Subcutaneous abdominal adipose tissue (tissue), 5 donors: ENCODE measurements around the gene CD19.
"Not testable (repeated sequence)": the region's sequence is repeated elsewhere in the genome, so short reads cannot be mapped to it uniquely, and the experiment has no call there.

Experiments used
- H3K27ac ChIP-seq: one replicate; pipeline ENCODE4 v1.7.0; 2013; ENCODE audit warnings: low read depth, mild to moderate bottlenecking, inconsistent platforms, low read length, moderate library complexity
- H3K27me3 ChIP-seq, 5 donors: one replicate each; pipeline ENCODE4 v1.7.0; 2013; ENCODE audit warnings: low read length in 5 of 5, inconsistent platforms in 1 of 5; ENCODE audit not compliant: control insufficient read depth in 5 of 5, insufficient read depth in 4 of 5
- H3K36me3 ChIP-seq, 5 donors: one replicate each; pipeline ENCODE4 v1.7.0; 2013; ENCODE audit warnings: low read length in 5 of 5; ENCODE audit not compliant: control insufficient read depth in 5 of 5, insufficient read depth in 5 of 5
- H3K4me1 ChIP-seq, 5 donors: one replicate each; pipeline ENCODE4 v1.7.0; 2013; ENCODE audit warnings: low read length in 5 of 5, mild to moderate bottlenecking in 3 of 5, moderate library complexity in 1 of 5; ENCODE audit not compliant: control insufficient read depth in 5 of 5, insufficient read depth in 5 of 5
- H3K4me3 ChIP-seq, 5 donors: one replicate each; pipeline ENCODE4 v1.7.0; 2013; ENCODE audit warnings: low read length in 5 of 5, low read depth in 1 of 5
- H3K9ac ChIP-seq, 5 donors: one replicate each; pipeline ENCODE4 v1.7.0; 2013; ENCODE audit warnings: low read length in 5 of 5, mild to moderate bottlenecking in 4 of 5, moderate library complexity in 3 of 5
- H3K9me3 ChIP-seq, 5 donors: one replicate each; pipeline ENCODE4 v1.7.0; 2013; ENCODE audit warnings: low read length in 5 of 5; ENCODE audit not compliant: control insufficient read depth in 5 of 5
- donor health status: healthy.
- donor health status: healthy.
- donor health status: healthy.
- donor health status: healthy.
- donor health status: healthy.

CD19 gene

GRCh38 chr16:28933171-28933570 lies 1.4 kb downstream of the CD19 start:
- H3K36me3 ChIP-seq, result no peaks in the 10 kb centered on the region
- no peaks in the 10 kb centered on the region for H3K27me3 ChIP-seq
- peaks cover 0 to 13% (median 10%) of the 10 kb centered on the region in 5 donors for H3K4me1 ChIP-seq
- H3K9ac ChIP-seq, result no peak overlapping the region
- no peaks in the 10 kb centered on the region for H3K9me3 ChIP-seq
- no peak overlapping the region for H3K27ac ChIP-seq
- H3K4me3 ChIP-seq, result no peak overlapping the region

- H3K36me3 ChIP-seq, result no peaks in the 10 kb centered on the region
- no peak overlapping the region for H3K9ac ChIP-seq
- no peaks in the 10 kb centered on the region for H3K9me3 ChIP-seq
- H3K4me3 ChIP-seq, result no peak overlapping the region
- no peak overlapping the region for H3K27ac ChIP-seq
- H3K27me3 ChIP-seq, result no peaks in the 10 kb centered on the region
- H3K4me1 ChIP-seq, result peaks cover 0 to 13% (median 10%) of the 10 kb centered on the region in 5 donors
These were observed 3.6 kb downstream of the CD19 start for GRCh38 chr16:28935346-28935745.

GRCh38 chr16:28935924-28936783 lies 4.4 kb downstream of the CD19 start:
- Histone ChIP-seq H3K4me1 (peaks cover 0 to 10% (median 10%) of the 10 kb centered on the region in 5 donors), H3K27me3 (no peaks in the 10 kb centered on the region), H3K36me3 (no peaks in the 10 kb centered on the region), H3K27ac (no peak overlapping the region), H3K9ac (peak overlapping the region in 3 of 5 donors; percentile 8 to 45 (median 34)), H3K4me3 (peak overlapping the region; percentile 19 to 65 (median 56)), H3K9me3 (no peaks in the 10 kb centered on the region)

DNA sequence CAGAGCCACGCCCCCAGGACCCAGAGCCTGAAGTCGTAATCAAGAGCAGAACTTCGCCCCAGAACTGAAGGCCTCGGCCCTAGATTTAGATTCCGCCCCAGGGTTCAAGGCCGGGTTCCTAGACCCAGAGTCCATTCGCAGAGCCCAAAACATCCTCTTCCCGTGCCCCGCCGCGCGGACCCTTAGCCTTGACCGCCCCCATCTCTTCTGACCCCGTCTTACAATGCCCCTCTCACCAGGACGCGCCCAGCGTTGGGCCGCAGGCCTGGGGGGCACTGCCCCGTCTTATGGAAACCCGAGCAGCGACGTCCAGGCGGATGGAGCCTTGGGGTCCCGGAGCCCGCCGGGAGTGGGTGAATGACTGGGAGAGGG lies 5.0 kb downstream of the CD19 start:
- Histone ChIP-seq H3K27me3 (no peaks in the 10 kb centered on the region), H3K4me3 (peak overlapping the region in 2 of 5 donors; percentile 56 to 62), H3K9me3 (no peaks in the 10 kb centered on the region)

DNA sequence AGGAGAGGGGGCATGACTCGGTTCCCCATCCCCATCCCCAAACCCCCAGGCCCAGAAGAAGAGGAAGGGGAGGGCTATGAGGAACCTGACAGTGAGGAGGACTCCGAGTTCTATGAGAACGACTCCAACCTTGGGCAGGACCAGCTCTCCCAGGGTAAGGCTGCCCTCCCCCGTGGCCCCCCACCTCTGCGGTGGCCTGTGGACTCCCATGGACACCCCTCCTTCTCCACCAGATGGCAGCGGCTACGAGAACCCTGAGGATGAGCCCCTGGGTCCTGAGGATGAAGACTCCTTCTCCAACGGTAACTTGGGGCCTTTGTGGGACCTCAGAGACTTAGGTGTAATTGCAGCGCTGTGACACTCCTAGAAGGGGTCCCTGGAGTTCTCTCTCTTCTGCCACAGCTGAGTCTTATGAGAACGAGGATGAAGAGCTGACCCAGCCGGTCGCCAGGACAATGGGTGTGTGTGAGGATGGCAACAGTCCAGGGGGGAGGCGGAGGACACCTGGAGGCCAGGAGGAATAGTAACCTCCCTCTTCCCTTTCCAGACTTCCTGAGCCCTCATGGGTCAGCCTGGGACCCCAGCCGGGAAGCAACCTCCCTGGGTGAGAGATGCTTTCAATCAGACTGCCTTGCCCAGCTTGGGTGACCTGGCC lies 5.6 kb downstream of the CD19 start:
- Histone ChIP-seq H3K9ac (no peak overlapping the region), H3K4me1 (peaks cover 0 to 10% (median 10%) of the 10 kb centered on the region in 5 donors), H3K9me3 (no peaks in the 10 kb centered on the region)

More for the DNA sequence above, 5.0 kb downstream of the CD19 start:
- Histone ChIP-seq H3K4me1 (peaks cover 0 to 10% (median 10%) of the 10 kb centered on the region in 5 donors), H3K9ac (no peak overlapping the region), H3K27ac (no peak overlapping the region), H3K36me3 (no peaks in the 10 kb centered on the region)

GRCh38 chr16:28938721-28939120 lies 7.0 kb downstream of the CD19 start:
- Histone ChIP-seq H3K27ac (no peak overlapping the region), H3K9ac (peak overlapping the region in 1 of 5 donors; percentile 5), H3K36me3 (no peaks in the 10 kb centered on the region), H3K27me3 (no peaks in the 10 kb centered on the region), H3K4me3 (no peak overlapping the region), H3K4me1 (peaks cover 0 to 10% (median 10%) of the 10 kb centered on the region in 5 donors), H3K9me3 (no peaks in the 10 kb centered on the region)

More for the DNA sequence above, 5.6 kb downstream of the CD19 start:
- Histone ChIP-seq H3K36me3 (no peaks in the 10 kb centered on the region), H3K27ac (no peak overlapping the region), H3K27me3 (no peaks in the 10 kb centered on the region), H3K4me3 (no peak overlapping the region)

DNA sequence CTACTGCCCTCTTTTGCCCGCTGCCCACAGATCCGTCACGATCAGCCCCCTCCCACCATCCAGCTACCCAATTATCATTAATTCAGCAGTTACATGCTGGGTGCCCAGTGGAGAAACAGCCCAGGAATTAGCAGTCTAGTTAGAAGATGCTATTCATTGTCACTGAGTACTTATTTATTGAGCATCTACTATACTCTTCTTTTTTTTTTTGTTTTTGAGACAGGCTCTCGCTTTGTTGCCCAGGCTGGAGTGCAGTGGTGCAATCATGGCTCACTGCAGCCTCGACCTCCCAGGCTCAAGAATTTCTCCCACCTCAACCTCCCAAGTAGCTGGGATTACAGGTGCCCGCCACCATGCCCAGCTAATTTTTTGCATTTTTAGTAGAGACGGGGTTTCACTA lies 8.1 kb downstream of the CD19 start:
- H3K36me3 ChIP-seq, H3K9me3 ChIP-seq, H3K27ac ChIP-seq, H3K4me3 ChIP-seq, H3K9ac ChIP-seq, H3K27me3 ChIP-seq: not testable (repeated sequence)
- peaks cover 0 to 10% (median 10%) of the 10 kb centered on the region in 5 donors for H3K4me1 ChIP-seq

DNA sequence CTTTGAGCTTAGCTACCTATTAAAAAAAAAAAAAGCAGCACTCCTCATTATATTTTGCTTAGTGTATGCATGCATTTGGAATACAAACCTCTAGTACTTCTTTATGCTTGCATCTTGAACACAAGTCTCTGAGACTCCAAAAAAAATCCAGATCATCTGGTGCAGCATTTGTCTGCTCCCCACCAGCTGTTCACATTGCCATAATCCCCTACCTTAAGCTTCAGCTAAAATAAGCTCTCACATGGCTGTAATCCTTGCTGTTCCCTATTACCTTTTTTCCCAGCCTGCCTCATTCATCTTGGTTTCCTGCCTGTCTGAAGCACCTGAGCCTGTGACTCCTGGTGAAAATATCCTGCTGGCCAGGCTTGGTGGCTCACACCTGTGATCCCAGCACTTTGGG lies 11.5 kb downstream of the CD19 start:
- Histone ChIP-seq H3K9ac (no peak overlapping the region), H3K27ac (no peak overlapping the region), H3K9me3 (no peaks in the 10 kb centered on the region)

GRCh38 chr16:28946681-28947080 lies 14.9 kb downstream of the CD19 start:
- Histone ChIP-seq H3K4me3 (no peak overlapping the region), H3K27me3 (no peaks in the 10 kb centered on the region), H3K27ac (no peak overlapping the region), H3K4me1 (peaks cover 4 to 21% (median 18%) of the 10 kb centered on the region in 5 donors), H3K9me3 (no peaks in the 10 kb centered on the region), H3K9ac (no peak overlapping the region), H3K36me3 (no peaks in the 10 kb centered on the region)

More for the DNA sequence above, 11.5 kb downstream of the CD19 start:
- no peak overlapping the region for H3K4me3 ChIP-seq
- peaks cover 2 to 11% (median 10%) of the 10 kb centered on the region in 5 donors for H3K4me1 ChIP-seq
- H3K36me3 ChIP-seq, result no peaks in the 10 kb centered on the region
- H3K27me3 ChIP-seq, result no peaks in the 10 kb centered on the region
